RWPE1 (cell line): Measurements from ENCODE around the gene NKAPL.
"Not testable (repeated sequence)": the region's sequence is repeated elsewhere in the genome, so short reads cannot be mapped to it uniquely, and the experiment has no call there.

ENCODE experiments used
- CTCF ChIA-PET: fragments of 350-600 bp; sonication (Branson Sonifier 250); formaldehyde crosslinking; extraction: SDS; loops from one replicate; lab custom pipeline; 2021; lab: Yijun Ruan, JAX
- POLR2A ChIA-PET: fragments of 400-600 bp; formaldehyde crosslinking; extraction: SDS; loops from one replicate; lab custom pipeline; 2020; ENCODE audit warnings: antibody characterized with exemption; ENCODE audit not compliant: low non-redundant PET; lab: Yijun Ruan, JAX
- DNase-seq: peaks from one replicate; pipeline ENCODE4 v3.0.0; 2012; ENCODE audit warnings: low spot score
- H3K27ac ChIP-seq: fragments of 450-650 bp; 2 replicates; pipeline ENCODE4 v1.5.1; 2017
- TF ChIP-seq, protein P1 (sequence below): fragments of 450-650 bp; conservative IDR thresholded peaks from 2 replicates; pipeline ENCODE4 v1.5.1; 2017; ENCODE audit warnings: low read depth, mild to moderate bottlenecking

NKAPL gene

DNA sequence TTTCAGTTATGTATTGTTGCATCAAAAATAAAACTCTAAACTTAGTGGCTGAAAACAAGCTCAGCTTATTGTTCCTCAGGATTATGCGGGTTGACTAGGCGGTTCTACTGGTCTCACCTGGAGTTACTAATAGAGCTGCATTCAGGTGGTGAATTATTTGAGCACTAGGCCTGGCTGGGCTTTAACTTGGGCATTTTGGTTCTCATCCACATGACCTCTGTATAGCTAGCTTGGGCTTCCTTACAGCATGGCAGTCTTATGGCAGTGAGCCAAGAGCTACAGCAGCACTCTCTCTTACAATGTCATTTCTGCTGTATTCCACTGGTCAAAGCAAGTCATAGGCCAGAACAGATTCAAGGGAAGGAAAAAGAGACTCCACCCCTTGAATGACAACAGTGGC is 23.8 kb downstream of the NKAPL start:
- POLR2A ChIA-PET, result no interaction called here
- no peak for DNase-seq
- H3K27ac ChIP-seq, result no peak overlapping the region
- CTCF ChIA-PET, result no interaction called here
- TF ChIP-seq, protein P1, sequence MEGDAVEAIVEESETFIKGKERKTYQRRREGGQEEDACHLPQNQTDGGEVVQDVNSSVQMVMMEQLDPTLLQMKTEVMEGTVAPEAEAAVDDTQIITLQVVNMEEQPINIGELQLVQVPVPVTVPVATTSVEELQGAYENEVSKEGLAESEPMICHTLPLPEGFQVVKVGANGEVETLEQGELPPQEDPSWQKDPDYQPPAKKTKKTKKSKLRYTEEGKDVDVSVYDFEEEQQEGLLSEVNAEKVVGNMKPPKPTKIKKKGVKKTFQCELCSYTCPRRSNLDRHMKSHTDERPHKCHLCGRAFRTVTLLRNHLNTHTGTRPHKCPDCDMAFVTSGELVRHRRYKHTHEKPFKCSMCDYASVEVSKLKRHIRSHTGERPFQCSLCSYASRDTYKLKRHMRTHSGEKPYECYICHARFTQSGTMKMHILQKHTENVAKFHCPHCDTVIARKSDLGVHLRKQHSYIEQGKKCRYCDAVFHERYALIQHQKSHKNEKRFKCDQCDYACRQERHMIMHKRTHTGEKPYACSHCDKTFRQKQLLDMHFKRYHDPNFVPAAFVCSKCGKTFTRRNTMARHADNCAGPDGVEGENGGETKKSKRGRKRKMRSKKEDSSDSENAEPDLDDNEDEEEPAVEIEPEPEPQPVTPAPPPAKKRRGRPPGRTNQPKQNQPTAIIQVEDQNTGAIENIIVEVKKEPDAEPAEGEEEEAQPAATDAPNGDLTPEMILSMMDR, result no peak

- ChIA-PET CTCF (interaction anchor here (0.6 kb wide), 3 partner anchors 16 to 315 kb away, joined by 3 to 5 read pairs (median 3); no protein-coding TSS in a partner anchor), POLR2A (no interaction called here)
- no peak overlapping the region for H3K27ac ChIP-seq
- no peak for DNase-seq
- TF ChIP-seq, protein P1, result no peak
These were observed 32.5 kb downstream of the NKAPL start for GRCh38 chr6:28291573-28291972.

DNA sequence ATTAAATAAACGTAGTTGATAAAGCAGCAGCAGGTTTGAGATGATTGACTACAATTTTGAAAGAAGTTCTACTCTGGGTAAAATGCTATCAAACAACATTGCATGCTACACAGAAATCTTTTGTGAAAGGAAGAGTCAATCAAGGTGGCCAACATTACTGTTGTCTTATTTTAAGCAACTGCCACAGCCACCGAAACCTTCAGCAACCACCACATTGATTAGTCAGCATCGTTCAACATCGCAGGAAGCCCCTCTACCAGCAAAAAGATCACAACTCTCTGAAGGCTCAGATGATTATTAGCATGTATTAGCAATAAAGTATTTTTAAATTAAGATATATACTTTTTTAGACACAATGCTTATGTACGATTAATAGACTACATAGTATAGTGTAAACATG is 36.2 kb downstream of the NKAPL start:
- no peak overlapping the region for H3K27ac ChIP-seq
- CTCF ChIA-PET, result no interaction called here
- DNase-seq, result no peak
- TF ChIP-seq, protein P1, result no peak
- POLR2A ChIA-PET, result no interaction called here

DNA sequence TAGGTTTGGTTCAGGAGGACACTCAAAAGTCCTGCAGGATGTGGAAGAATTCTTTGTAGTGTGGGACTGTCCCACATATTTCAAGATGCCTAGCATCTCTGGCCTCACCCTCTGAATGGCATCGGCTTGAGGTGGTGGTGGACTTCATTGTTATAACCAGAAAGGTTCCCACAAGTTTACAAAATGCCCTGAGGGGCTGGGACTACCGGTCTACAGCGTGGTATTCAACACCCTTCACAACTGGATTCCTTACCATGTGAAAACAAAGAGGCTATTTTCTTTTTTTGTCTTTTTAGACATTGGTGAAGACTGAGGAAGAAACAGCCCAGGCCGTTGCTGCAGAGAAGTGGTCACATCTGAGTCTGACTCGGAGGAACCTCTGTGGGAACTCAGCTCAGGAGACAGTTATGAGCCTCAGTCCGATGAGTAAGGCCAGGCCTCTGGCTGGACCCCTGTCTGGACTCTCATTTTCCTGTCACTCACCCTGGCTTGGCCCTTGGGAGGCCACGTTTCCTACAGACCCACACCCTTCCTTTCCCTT is 37.5 kb downstream of the NKAPL start:
- H3K27ac ChIP-seq, result no peak overlapping the region
- POLR2A ChIA-PET, result no interaction called here
- CTCF ChIA-PET, result no interaction called here
- TF ChIP-seq, protein P1, result no peak
- DNase-seq, result no peak

GRCh38 chr6:28303570-28303969 is 44.5 kb downstream of the NKAPL start:
- no peak overlapping the region for H3K27ac ChIP-seq
- DNase-seq, result no peak
- TF ChIP-seq, protein P1, result no peak
- ChIA-PET CTCF (no interaction called here), POLR2A (no interaction called here)

GRCh38 chr6:28306363-28306762 is 47.3 kb downstream of the NKAPL start:
- POLR2A ChIA-PET, CTCF ChIA-PET, H3K27ac ChIP-seq, DNase-seq: not testable (repeated sequence)
